Esophagus muscularis mucosa (tissue), 4 donors: ENCODE results near the gene SCGB1C2.

Experiments used
- EP300 ChIP-seq: sonication (generic); formaldehyde crosslinking; IDR thresholded peaks from one replicate; pipeline ENCODE4 v1.6.1; 2017; ENCODE audit warnings: antibody characterized with exemption
- POLR2A ChIP-seq: fragments of 450-650 bp; IDR thresholded peaks from one replicate; pipeline ENCODE4 v1.6.1; 2017; ENCODE audit warnings: antibody characterized with exemption, moderate library complexity, mild to moderate bottlenecking, low read depth
- POLR2AphosphoS5 ChIP-seq, 2 donors: sonication (generic); formaldehyde crosslinking; IDR thresholded peaks; one replicate each; pipeline ENCODE4 v1.6.1; 2017; ENCODE audit warnings: antibody characterized with exemption in 2 of 2
- TF ChIP-seq, protein P1 (sequence below), 3 experiments: fragments of 200-600 bp in 2 of 3; fragments of 450-650 bp in 1 of 3; sonication (generic) in 2 of 3; IDR thresholded peaks; one replicate each; pipeline ENCODE4 v1.5.1; 2017 to 2019; ENCODE audit warnings: antibody characterized with exemption in 3 of 3, mild to moderate bottlenecking in 2 of 3, moderate library complexity in 1 of 3

DNA sequence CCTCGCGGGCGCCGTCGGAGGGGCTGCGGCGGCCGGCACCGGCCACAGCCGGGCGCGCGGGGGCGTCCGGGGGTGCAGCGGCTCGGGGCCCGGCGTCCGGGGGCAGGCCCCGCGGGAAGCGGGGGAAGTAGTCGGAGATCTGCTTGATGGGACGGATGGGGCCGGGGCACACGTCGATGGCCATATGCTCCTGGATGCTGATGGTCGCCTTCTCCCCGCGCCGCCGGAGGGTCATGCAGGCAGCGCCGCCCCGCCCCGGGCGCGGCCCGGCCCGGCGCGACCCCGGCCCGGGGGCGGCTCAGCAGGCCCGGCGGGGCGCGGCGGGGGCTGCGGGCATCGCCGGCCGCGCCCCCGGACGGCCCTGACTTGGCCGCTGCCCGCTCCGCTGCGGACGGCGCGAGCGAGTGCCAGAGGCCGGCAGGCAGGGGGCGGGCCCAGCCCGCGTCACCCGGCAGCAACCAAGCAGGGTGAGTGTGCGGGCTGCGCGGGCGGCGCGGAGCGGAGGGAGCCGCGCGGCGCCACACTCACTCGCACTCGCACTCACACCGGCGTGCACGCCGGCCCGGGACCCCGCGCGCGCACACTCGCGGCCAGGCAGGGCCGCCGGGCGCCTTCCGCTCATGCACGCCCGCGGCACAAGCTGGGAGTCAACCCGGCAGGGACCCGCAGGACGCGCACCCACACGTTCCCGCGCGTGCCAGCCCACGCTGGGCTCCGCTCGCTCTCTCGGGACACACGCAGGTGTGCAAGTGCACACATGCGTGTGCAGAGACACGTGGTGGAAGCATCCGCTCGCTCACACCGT is 44.1 kb downstream of the SCGB1C2 start, which contains the start of gene DOC2B:
- no peak for TF ChIP-seq EP300
- TF ChIP-seq, protein P1, sequence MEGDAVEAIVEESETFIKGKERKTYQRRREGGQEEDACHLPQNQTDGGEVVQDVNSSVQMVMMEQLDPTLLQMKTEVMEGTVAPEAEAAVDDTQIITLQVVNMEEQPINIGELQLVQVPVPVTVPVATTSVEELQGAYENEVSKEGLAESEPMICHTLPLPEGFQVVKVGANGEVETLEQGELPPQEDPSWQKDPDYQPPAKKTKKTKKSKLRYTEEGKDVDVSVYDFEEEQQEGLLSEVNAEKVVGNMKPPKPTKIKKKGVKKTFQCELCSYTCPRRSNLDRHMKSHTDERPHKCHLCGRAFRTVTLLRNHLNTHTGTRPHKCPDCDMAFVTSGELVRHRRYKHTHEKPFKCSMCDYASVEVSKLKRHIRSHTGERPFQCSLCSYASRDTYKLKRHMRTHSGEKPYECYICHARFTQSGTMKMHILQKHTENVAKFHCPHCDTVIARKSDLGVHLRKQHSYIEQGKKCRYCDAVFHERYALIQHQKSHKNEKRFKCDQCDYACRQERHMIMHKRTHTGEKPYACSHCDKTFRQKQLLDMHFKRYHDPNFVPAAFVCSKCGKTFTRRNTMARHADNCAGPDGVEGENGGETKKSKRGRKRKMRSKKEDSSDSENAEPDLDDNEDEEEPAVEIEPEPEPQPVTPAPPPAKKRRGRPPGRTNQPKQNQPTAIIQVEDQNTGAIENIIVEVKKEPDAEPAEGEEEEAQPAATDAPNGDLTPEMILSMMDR (IDR thresholded peaks at IDR 0.05): no peak
- TF ChIP-seq POLR2AphosphoS5 (IDR thresholded peaks at IDR 0.05): no peak
- no peak for TF ChIP-seq POLR2A
